ENCODE data around the gene SLX4IP. TPM values are rescaled to one million over a fixed set of nuclear protein-coding genes. Genes with fewer than 3 reads are reported as not detected.
"Not testable (repeated sequence)": the region's sequence is repeated elsewhere in the genome, so short reads cannot be mapped to it uniquely, and the experiment has no call there.

The SLX4IP gene
- total RNA-seq, 1 donor from 2014 or later, result 6.8 TPM

- H3K36me3 Mint-ChIP-seq (ENCODE audit: low read depth, unreplicated experiment), result no peaks in the 10 kb centered on the region
- no peak for DNase-seq (ENCODE audit: low spot score)
- peaks cover 18% of the 10 kb centered on the region for H3K4me1 Mint-ChIP-seq (ENCODE audit: unreplicated experiment)
- H3K27me3 Mint-ChIP-seq (ENCODE audit: unreplicated experiment), result no peaks in the 10 kb centered on the region
- H3K4me3 Mint-ChIP-seq (ENCODE audit: unreplicated experiment), result no peak overlapping the region
- H3K27ac Mint-ChIP-seq (ENCODE audit: unreplicated experiment), result no peak overlapping the region
- TF ChIP-seq CTCF (IDR thresholded peaks at IDR 0.05; ENCODE audit: unreplicated experiment), result no peak
- no peaks in the 10 kb centered on the region for H3K9me3 Mint-ChIP-seq (ENCODE audit: unreplicated experiment)
These were observed 151.2 kb downstream of the SLX4IP start for GRCh38 chr20:10586296-10586695.

- not testable (repeated sequence) for H3K4me1 Mint-ChIP-seq (ENCODE audit: unreplicated experiment); H3K27ac Mint-ChIP-seq (ENCODE audit: unreplicated experiment); H3K36me3 Mint-ChIP-seq (ENCODE audit: low read depth, unreplicated experiment); H3K4me3 Mint-ChIP-seq (ENCODE audit: unreplicated experiment); H3K9me3 Mint-ChIP-seq (ENCODE audit: unreplicated experiment); DNase-seq (ENCODE audit: low spot score); H3K27me3 Mint-ChIP-seq (ENCODE audit: unreplicated experiment)
These were observed 155.3 kb downstream of the SLX4IP start for GRCh38 chr20:10590446-10590845.

GRCh38 chr20:10590950-10591671 is 156.0 kb downstream of the SLX4IP start:
- no peaks in the 10 kb centered on the region for H3K9me3 Mint-ChIP-seq (ENCODE audit: unreplicated experiment)
- peaks cover 9% of the 10 kb centered on the region for H3K4me1 Mint-ChIP-seq (ENCODE audit: unreplicated experiment)

GRCh38 chr20:10591946-10592521 is 156.9 kb downstream of the SLX4IP start:
- Mint-ChIP-seq H3K36me3 (ENCODE audit: low read depth, unreplicated experiment) (no peaks in the 10 kb centered on the region), H3K27me3 (ENCODE audit: unreplicated experiment) (no peaks in the 10 kb centered on the region), H3K9me3 (ENCODE audit: unreplicated experiment) (no peaks in the 10 kb centered on the region), H3K4me1 (ENCODE audit: unreplicated experiment) (peaks cover 9% of the 10 kb centered on the region), H3K27ac (ENCODE audit: unreplicated experiment) (no peak overlapping the region), H3K4me3 (ENCODE audit: unreplicated experiment) (no peak overlapping the region)
- TF ChIP-seq CTCF (IDR thresholded peaks at IDR 0.05; ENCODE audit: unreplicated experiment), result no peak
- no peak for DNase-seq (ENCODE audit: low spot score)

More at GRCh38 chr20:10590950-10591671, 156.0 kb downstream of the SLX4IP start:
- no peak for DNase-seq (ENCODE audit: low spot score)
- H3K27ac Mint-ChIP-seq (ENCODE audit: unreplicated experiment), result no peak overlapping the region
- no peak for TF ChIP-seq CTCF (IDR thresholded peaks at IDR 0.05; ENCODE audit: unreplicated experiment)
- no peaks in the 10 kb centered on the region for H3K36me3 Mint-ChIP-seq (ENCODE audit: low read depth, unreplicated experiment)
- no peaks in the 10 kb centered on the region for H3K27me3 Mint-ChIP-seq (ENCODE audit: unreplicated experiment)
- H3K4me3 Mint-ChIP-seq (ENCODE audit: unreplicated experiment), result no peak overlapping the region

GRCh38 chr20:10594296-10594868 is 159.3 kb downstream of the SLX4IP start:
- Mint-ChIP-seq H3K27ac (ENCODE audit: unreplicated experiment) (no peak overlapping the region), H3K36me3 (ENCODE audit: low read depth, unreplicated experiment) (no peaks in the 10 kb centered on the region), H3K9me3 (ENCODE audit: unreplicated experiment) (no peaks in the 10 kb centered on the region), H3K4me1 (ENCODE audit: unreplicated experiment) (peaks cover 9% of the 10 kb centered on the region), H3K4me3 (ENCODE audit: unreplicated experiment) (no peak overlapping the region), H3K27me3 (ENCODE audit: unreplicated experiment) (no peaks in the 10 kb centered on the region)
- no peak for TF ChIP-seq CTCF (IDR thresholded peaks at IDR 0.05; ENCODE audit: unreplicated experiment)
- DNase-seq (ENCODE audit: low spot score), result no peak

Measured in endothelial cell (in vitro differentiated cells).